NT2/D1 (cell line): ENCODE results near the gene FBXW7.

Experiments used
- SUZ12 ChIP-seq: IDR thresholded peaks from 2 replicates; pipeline ENCODE4 v1.6.1; 2011; ENCODE audit not compliant: insufficient read length, insufficient read depth; ENCODE audit errors: extremely low read depth
- YY1 ChIP-seq: IDR thresholded peaks from 2 replicates; pipeline ENCODE4 v1.6.1; 2011; ENCODE audit not compliant: insufficient read length, insufficient read depth
- ZNF274 ChIP-seq: IDR thresholded peaks from 2 replicates; pipeline ENCODE4 v1.6.1; 2011; ENCODE audit warnings: mild to moderate bottlenecking, low read depth, low read length

- no peak for TF ChIP-seq SUZ12
- TF ChIP-seq ZNF274 = no peak
- TF ChIP-seq YY1 = no peak
Observed at GRCh38 chr4:152385551-152385950, 150.3 kb downstream of the FBXW7 start.
